ENCODE results near the gene EEFSEC. TPM values are rescaled to one million over a fixed set of nuclear protein-coding genes. Genes with fewer than 3 reads are reported as not detected.

The EEFSEC gene
- total and polyA plus RNA-seq, 2 of the 8 experiments (the other 6 are each of a cell fraction or from before 2014, with no cell fraction given): 13.1 to 19.8 TPM

DNA sequence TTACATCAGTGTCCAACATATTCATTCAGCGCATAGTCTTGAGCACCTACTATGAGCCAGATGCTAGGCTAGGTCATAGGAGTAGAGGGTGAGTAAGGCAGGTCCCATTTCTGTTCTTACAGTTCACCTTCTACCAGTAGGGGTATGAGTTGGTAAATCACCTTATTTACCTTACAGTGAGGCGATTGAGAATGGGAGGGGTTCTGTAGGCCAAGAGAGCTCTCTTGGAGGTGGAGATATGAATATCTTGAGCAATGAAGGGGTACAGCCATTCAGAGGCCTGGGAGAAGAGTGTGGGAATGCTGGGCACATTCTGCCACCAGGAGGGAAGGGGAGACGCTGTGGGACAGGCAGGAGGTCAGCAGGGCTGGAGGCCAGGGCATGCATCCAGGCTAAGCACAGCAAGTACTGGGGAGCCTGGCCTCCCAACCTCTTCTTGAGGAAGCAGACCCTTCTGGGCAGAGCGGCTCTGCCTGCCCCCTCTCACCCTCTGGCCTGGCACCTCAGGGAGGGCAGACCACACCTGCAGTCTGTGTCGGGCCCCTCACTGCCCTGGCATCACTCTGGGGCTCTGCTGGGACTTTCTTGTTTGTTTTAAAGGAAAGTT is 123.4 kb downstream of the EEFSEC start:
- Histone ChIP-seq H2BK5ac (ENCODE audit: low read depth, low read length) (0 out of 2 replicates have a peak overlapping the region, but pooled peaks have one; percentile 12), H3K36me3 (ENCODE audit: control insufficient read depth in 2 of 4, insufficient read depth in 4 of 4, low read length in 3 of 4) (no peaks in the 10 kb centered on the region), H3K4me2 (ENCODE audit: insufficient read depth in 1 of 2, low read depth in 2 of 2, low read length in 2 of 2) (no peak overlapping the region), H4K91ac (replicated peaks; ENCODE audit: insufficient read length, low read length) (peak overlapping the region; percentile 52), H3K56ac (replicated peaks; ENCODE audit: insufficient read length, low read depth, low read length) (no peak overlapping the region), H3K27ac (ENCODE audit: low read depth, low read length) (no peak overlapping the region), H2BK120ac (replicated peaks; ENCODE audit: low read depth, low read length) (no peak overlapping the region), H2AK5ac (ENCODE audit: low read depth, low read length) (peak overlapping the region; percentile 88; the same call in 1 of the 2 replicates), H2BK20ac (ENCODE audit: low read length) (no peak overlapping the region), H3K79me1 (ENCODE audit: low read depth, low read length) (no peaks in the 10 kb centered on the region), H2BK15ac (ENCODE audit: low read length) (0 out of 2 replicates have a peak overlapping the region, but pooled peaks have one; percentile 29), H3K18ac (ENCODE audit: extremely low read depth, low read length) (no peak overlapping the region), H3K14ac (ENCODE audit: insufficient read length) (no peak overlapping the region), H3K4me3 (ENCODE audit: extremely low read depth in 1 of 4, insufficient read depth in 2 of 4, low read depth in 3 of 4, low read length in 4 of 4) (no peak overlapping the region), H3K23ac (ENCODE audit: insufficient read length) (no peak overlapping the region), H3K4ac (replicated peaks; ENCODE audit: insufficient read length, low read depth, low read length) (no peak overlapping the region), H3K9me3 (ENCODE audit: insufficient read depth in 2 of 2, low read depth in 1 of 2, low read length in 1 of 2) (no peaks in the 10 kb centered on the region), H4K5ac (ENCODE audit: insufficient read length, low read depth, low read length) (no peak overlapping the region), H2AFZ (ENCODE audit: low read length) (no peak overlapping the region), H2BK12ac (ENCODE audit: low read depth, low read length) (0 out of 2 replicates have a peak overlapping the region, but pooled peaks have one; percentile 39), H3K9ac (replicated peaks in 1 of 4; ENCODE audit: extremely low read depth in 1 of 4, low read depth in 3 of 4, low read length in 3 of 4) (no peak overlapping the region), H3K27me3 (replicated peaks in 1 of 4; ENCODE audit: control insufficient read depth in 3 of 4, extremely low read depth in 1 of 4, insufficient read depth in 3 of 4, low read length in 3 of 4) (peaks cover 0 to 5% (median 2%) of the 10 kb centered on the region in 4 experiments; a peak in 3 of 7 replicates), H3K23me2 (ENCODE audit: low read depth, low read length) (no peaks in the 10 kb centered on the region), H4K20me1 (replicated peaks in 1 of 2; ENCODE audit: control insufficient read depth in 1 of 2, insufficient read depth in 2 of 2, low read length in 2 of 2) (no peaks in the 10 kb centered on the region), H3K79me2 (ENCODE audit: control insufficient read depth in 1 of 2, insufficient read depth in 2 of 2, low read length in 2 of 2) (no peaks in the 10 kb centered on the region), H3K4me1 (replicated peaks in 1 of 4; ENCODE audit: control insufficient read depth in 3 of 4, insufficient read depth in 4 of 4, low read length in 3 of 4) (peaks cover 17 to 54% (median 35%) of the 10 kb centered on the region in 4 experiments), H4K8ac (ENCODE audit: extremely low read depth, insufficient read depth, low read length) (no peak overlapping the region)
- ChIA-PET CTCF (ENCODE audit: partially characterized antibody) (interaction anchor here (0.6 to 4.3 kb wide), 7 partner anchors 9 to 147 kb away, joined by 3 to 22 read pairs (median 3); no protein-coding TSS in a partner anchor), POLR2A (ENCODE audit: partially characterized antibody) (interaction anchor here (0.7 kb wide), 1 partner anchor 16 kb away, joined by 3 read pairs; no protein-coding TSS in a partner anchor)
- DNase-seq (ENCODE audit: low read depth in 1 of 2, low spot score in 2 of 2) (peak in 1 of 2 experiments; percentile 39), FAIRE-seq (no peak)
- WGBS, 2 experiments (ENCODE audit: extremely low coverage in 1 of 2, insufficient coverage in 1 of 2, insufficient read length in 1 of 2, insufficient replicate concordance in 2 of 2, low coverage in 1 of 2, low lambda C conversion rate in 2 of 2, missing lambda C conversion rate in 1 of 2): 89% methylated on average over 5 of the region's 5 CpGs; no CpG with 5 or more reads in 1 of the 2 experiments
- no peak for TF ChIP-seq RNF2 (IDR thresholded peaks at IDR 0.05; ENCODE audit: borderline replicate concordance, low read depth, low read length, missing control alignments, poor library complexity, severe bottlenecking)
- no peak for TF ChIP-seq CBX8 (IDR thresholded peaks at IDR 0.05; ENCODE audit: borderline replicate concordance, low read depth, low read length)
- TF ChIP-seq CTBP2 (IDR thresholded peaks at IDR 0.05; ENCODE audit: borderline replicate concordance, insufficient read depth, insufficient read length, low read length): no peak
- no peak for TF ChIP-seq SIN3A (conservative IDR thresholded peaks at IDR 0.05 in 1 of 2, IDR thresholded peaks at IDR 0.05 in 1 of 2; ENCODE audit: low read depth in 1 of 2, low read length in 2 of 2)
- TF ChIP-seq YY1 (IDR thresholded peaks at IDR 0.05; ENCODE audit: low read depth, low read length): no peak
- TF ChIP-seq ZNF274 (IDR thresholded peaks at IDR 0.05; ENCODE audit: borderline replicate concordance, extremely low read depth, low read length): no peak
- TF ChIP-seq NANOG (IDR thresholded peaks at IDR 0.05; ENCODE audit: insufficient read depth, low read depth, low read length, poor library complexity, severe bottlenecking): no peak
- TF ChIP-seq SUZ12 (IDR thresholded peaks at IDR 0.05; ENCODE audit: low read length): no peak
- no peak for TF ChIP-seq TCF12 (IDR thresholded peaks at IDR 0.05; ENCODE audit: low read depth, low read length)
- TF ChIP-seq TEAD4 (IDR thresholded peaks at IDR 0.05; ENCODE audit: low read depth, low read length): no peak
- no peak for TF ChIP-seq POU5F1 (IDR thresholded peaks at IDR 0.05; ENCODE audit: low read depth, low read length)
- no peak for TF ChIP-seq CHD1 (IDR thresholded peaks at IDR 0.05; ENCODE audit: low read depth, low read length)
